Ectodermal cell (in vitro differentiated cells): ENCODE measurements around the gene CNTRL.

ENCODE experiments used
- H3K27ac ChIP-seq: 2 replicates; pipeline ENCODE4 v1.7.0; 2013; ENCODE audit warnings: mild to moderate bottlenecking, low read depth, low read length; ENCODE audit not compliant: insufficient read depth, poor library complexity, severe bottlenecking
- H3K27me3 ChIP-seq: 2 replicates; pipeline ENCODE4 v1.7.0; 2013; ENCODE audit warnings: mild to moderate bottlenecking, low read length; ENCODE audit not compliant: insufficient read depth, control insufficient read depth, poor library complexity, severe bottlenecking
- H3K36me3 ChIP-seq: one replicate; pipeline ENCODE4 v1.7.0; 2013; ENCODE audit warnings: low read length; ENCODE audit not compliant: control insufficient read depth, insufficient read depth
- H3K4me1 ChIP-seq: one replicate; pipeline ENCODE4 v1.7.0; 2013; ENCODE audit warnings: low read length; ENCODE audit not compliant: control insufficient read depth, insufficient read depth
- H3K4me3 ChIP-seq: 2 replicates; pipeline ENCODE4 v1.7.0; 2013; ENCODE audit warnings: low read depth, low read length, control low read depth; ENCODE audit not compliant: insufficient read depth
- H3K9me3 ChIP-seq: 2 replicates; pipeline ENCODE4 v1.7.0; 2013; ENCODE audit warnings: mild to moderate bottlenecking, low read length, moderate library complexity; ENCODE audit not compliant: control insufficient read depth
- WGBS, 2 experiments: methylation state at CpG; one replicate each; pipeline ENCODE4 v1.1.7; 2013; ENCODE audit warnings: missing lambda C conversion rate in 2 of 2; 5-methylcytosine and 5-hydroxymethylcytosine counted together

Gene CNTRL

GRCh38 chr9:121207371-121207940, 132.7 kb downstream of the CNTRL start:
- WGBS, 2 experiments: 78 to 88% methylated on average over 2 of the region's 2 CpGs
- Histone ChIP-seq H3K36me3 (no peaks in the 10 kb centered on the region), H3K9me3 (no peaks in the 10 kb centered on the region), H3K4me3 (no peak overlapping the region), H3K27me3 (no peaks in the 10 kb centered on the region), H3K27ac (no peak overlapping the region), H3K4me1 (peaks cover 4% of the 10 kb centered on the region)

- H3K4me3 ChIP-seq: no peak overlapping the region
- H3K36me3 ChIP-seq: no peaks in the 10 kb centered on the region
- H3K27ac ChIP-seq: no peak overlapping the region
- H3K9me3 ChIP-seq: no peaks in the 10 kb centered on the region
- peaks cover 4% of the 10 kb centered on the region for H3K4me1 ChIP-seq
- WGBS, 2 experiments: 90 to 97% methylated on average over 5 of the region's 5 CpGs
- no peaks in the 10 kb centered on the region for H3K27me3 ChIP-seq
Measured at GRCh38 chr9:121210536-121210935, 135.8 kb downstream of the CNTRL start.

- 28 to 30% methylated on average over 9 of the region's 9 CpGs for WGBS, 2 experiments
- no peak overlapping the region for H3K4me3 ChIP-seq
- H3K27ac ChIP-seq: no peak overlapping the region
- H3K36me3 ChIP-seq: no peaks in the 10 kb centered on the region
- no peaks in the 10 kb centered on the region for H3K9me3 ChIP-seq
- no peaks in the 10 kb centered on the region for H3K27me3 ChIP-seq
- no peaks in the 10 kb centered on the region for H3K4me1 ChIP-seq
Measured at GRCh38 chr9:121213136-121213806, 138.5 kb downstream of the CNTRL start.

GRCh38 chr9:121214005-121214404, 139.2 kb downstream of the CNTRL start:
- Histone ChIP-seq H3K9me3 (no peaks in the 10 kb centered on the region), H3K36me3 (no peaks in the 10 kb centered on the region), H3K4me3 (no peak overlapping the region), H3K27ac (no peak overlapping the region), H3K4me1 (no peaks in the 10 kb centered on the region), H3K27me3 (no peaks in the 10 kb centered on the region)
- WGBS, 2 experiments: 78 to 85% methylated on average over 2 of the region's 2 CpGs

GRCh38 chr9:121216271-121216805, 141.6 kb downstream of the CNTRL start:
- no peaks in the 10 kb centered on the region for H3K27me3 ChIP-seq
- no peaks in the 10 kb centered on the region for H3K9me3 ChIP-seq
- no peak overlapping the region for H3K4me3 ChIP-seq
- no peaks in the 10 kb centered on the region for H3K36me3 ChIP-seq
- H3K4me1 ChIP-seq: peaks cover 11% of the 10 kb centered on the region
- H3K27ac ChIP-seq: no peak overlapping the region
- 89 to 91% methylated on average over 2 to 3 of the region's 3 CpGs for WGBS, 2 experiments

- H3K36me3 ChIP-seq: no peaks in the 10 kb centered on the region
- H3K4me3 ChIP-seq: no peak overlapping the region
- 94 to 95% methylated on average over 3 of the region's 4 CpGs for WGBS, 2 experiments
- no peaks in the 10 kb centered on the region for H3K27me3 ChIP-seq
- H3K4me1 ChIP-seq: peaks cover 16% of the 10 kb centered on the region
- no peak overlapping the region for H3K27ac ChIP-seq
- H3K9me3 ChIP-seq: no peaks in the 10 kb centered on the region
Measured at GRCh38 chr9:121217609-121218292, 143.0 kb downstream of the CNTRL start.

- WGBS, 2 experiments: 94 to 97% methylated on average over 8 of the region's 8 CpGs
Measured at GRCh38 chr9:121218357-121219027, 143.7 kb downstream of the CNTRL start.

GRCh38 chr9:121219530-121219929, 144.8 kb downstream of the CNTRL start:
- Histone ChIP-seq H3K4me1 (peaks cover 16% of the 10 kb centered on the region), H3K4me3 (no peak overlapping the region), H3K27ac (no peak overlapping the region), H3K9me3 (no peaks in the 10 kb centered on the region), H3K36me3 (no peaks in the 10 kb centered on the region), H3K27me3 (no peaks in the 10 kb centered on the region)
- WGBS, 2 experiments: 85 to 88% methylated on average over 3 of the region's 3 CpGs

More at GRCh38 chr9:121218357-121219027, 143.7 kb downstream of the CNTRL start:
- Histone ChIP-seq H3K27me3 (no peaks in the 10 kb centered on the region), H3K4me1 (peaks cover 16% of the 10 kb centered on the region), H3K4me3 (no peak overlapping the region), H3K9me3 (no peaks in the 10 kb centered on the region), H3K27ac (no peak overlapping the region), H3K36me3 (no peaks in the 10 kb centered on the region)

GRCh38 chr9:121220996-121221663, 146.4 kb downstream of the CNTRL start:
- H3K27me3 ChIP-seq: no peaks in the 10 kb centered on the region
- peaks cover 16% of the 10 kb centered on the region for H3K4me1 ChIP-seq
- H3K27ac ChIP-seq: peak overlapping the region; percentile 36
- no peak overlapping the region for H3K4me3 ChIP-seq
- H3K9me3 ChIP-seq: no peaks in the 10 kb centered on the region
- H3K36me3 ChIP-seq: no peaks in the 10 kb centered on the region
- 15 to 18% methylated on average over 13 of the region's 13 CpGs for WGBS, 2 experiments
